Keratinocyte (primary cell): ENCODE data around the gene THUMPD3. TPM values are rescaled to one million over a fixed set of nuclear protein-coding genes. Genes with fewer than 3 reads are reported as not detected.
A peak's percentile ranks its signal among the peaks of the same experiment; 100 is the strongest.

Experiments used
- DNase-seq: peaks from one replicate; pipeline ENCODE4 v3.0.0-alpha.2; 2011; ENCODE audit warnings: low read depth, missing footprints, low spot score
- FAIRE-seq: peaks from 2 replicates; lab custom pipeline; 2011; peaks lifted over from hg19 to GRCh38; lab: Jason Lieb, UNC
- H2AFZ ChIP-seq: 2 replicates; pipeline ENCODE4 v1.6.0; 2012; ENCODE audit warnings: low read length, control low read depth, inconsistent platforms; ENCODE audit not compliant: control insufficient read depth
- H3K27ac ChIP-seq: 2 replicates; pipeline ENCODE4 v1.5.1; 2011; ENCODE audit warnings: low read length; ENCODE audit not compliant: control insufficient read depth, insufficient read depth
- H3K27me3 ChIP-seq: 3 replicates; pipeline ENCODE4 v1.6.0; 2011; ENCODE audit warnings: low read length; ENCODE audit not compliant: control insufficient read depth, insufficient read depth; ENCODE audit errors: extremely low read depth
- H3K36me3 ChIP-seq, 2 experiments: 2 replicates in 1 of 2; 3 replicates in 1 of 2; pipeline ENCODE4 v1.5.1; 2011; ENCODE audit warnings: low read length in 2 of 2, mild to moderate bottlenecking in 1 of 2; ENCODE audit not compliant: control insufficient read depth in 2 of 2, insufficient read depth in 2 of 2; ENCODE audit errors: extremely low read depth in 1 of 2
- H3K4me1 ChIP-seq: 3 replicates; pipeline ENCODE4 v1.5.1; 2011; ENCODE audit warnings: low read length; ENCODE audit not compliant: control insufficient read depth, insufficient read depth; ENCODE audit errors: extremely low read depth
- H3K4me2 ChIP-seq: 3 replicates; pipeline ENCODE4 v1.6.0; 2011; ENCODE audit warnings: low read depth, low read length; ENCODE audit not compliant: control insufficient read depth, insufficient read depth; ENCODE audit errors: extremely low read depth
- H3K4me3 ChIP-seq, 3 experiments: fragments of 200-600 bp in 1 of 3; sonication (generic) in 1 of 3; 2 replicates in 2 of 3; 3 replicates in 1 of 3; pipeline ENCODE4 v1.5.1; 2011 to 2016; ENCODE audit warnings: low read length in 3 of 3, mild to moderate bottlenecking in 3 of 3, control low read depth in 2 of 3, inconsistent platforms in 1 of 3, low read depth in 1 of 3, mixed read lengths in 1 of 3, mixed run types in 1 of 3, moderate library complexity in 1 of 3; ENCODE audit not compliant: control insufficient read depth in 2 of 3, insufficient read depth in 2 of 3; ENCODE audit errors: extremely low read depth in 1 of 3
- H3K79me2 ChIP-seq: 2 replicates; pipeline ENCODE4 v1.6.0; 2012; ENCODE audit warnings: low read length; ENCODE audit not compliant: control insufficient read depth, insufficient read depth
- H3K9ac ChIP-seq: 3 replicates; pipeline ENCODE4 v1.6.0; 2011; ENCODE audit warnings: low read length; ENCODE audit not compliant: control insufficient read depth, insufficient read depth; ENCODE audit errors: extremely low read depth
- H3K9me1 ChIP-seq: 3 replicates; pipeline ENCODE4 v1.6.0; 2011; ENCODE audit warnings: low read length; ENCODE audit not compliant: control insufficient read depth, insufficient read depth; ENCODE audit errors: extremely low read depth
- H3K9me3 ChIP-seq: 2 replicates; pipeline ENCODE4 v1.5.1; 2012; ENCODE audit warnings: low read depth, low read length; ENCODE audit not compliant: control insufficient read depth
- H4K20me1 ChIP-seq: 3 replicates; pipeline ENCODE4 v1.6.0; 2011; ENCODE audit warnings: low read length; ENCODE audit not compliant: control insufficient read depth, insufficient read depth; ENCODE audit errors: extremely low read depth
- CTCF ChIP-seq, 3 experiments: IDR thresholded peaks in 1 of 3; conservative IDR thresholded peaks in 1 of 3; optimal IDR thresholded peaks in 1 of 3; 2 replicates in 2 of 3; 3 replicates in 1 of 3; pipeline versions ENCODE3 to v1.5.1; 2011; ENCODE audit warnings: low read length in 3 of 3, mild to moderate bottlenecking in 3 of 3, moderate library complexity in 2 of 3, control low read depth in 1 of 3, inconsistent platforms in 1 of 3; ENCODE audit not compliant: insufficient read depth in 2 of 3; ENCODE audit errors: extremely low read depth in 1 of 3
- EZH2 ChIP-seq: IDR thresholded peaks from one replicate; pipeline ENCODE4 v1.6.1; 2012; ENCODE audit warnings: inconsistent platforms, mild to moderate bottlenecking, low read length, moderate library complexity
- dilution Hi-C: fragments of 300-500 bp; cut with MboI; formaldehyde crosslinking; loops from one replicate; pipeline ENCODE4 v1.7.0; 2020; ENCODE audit warnings: low sequenced_read_pairs; ENCODE audit not compliant: extremely low pct_ligation_motif_present
- polyA plus RNA-seq, 5 experiments: library from polyadenylated mRNA; depleted of rRNA in 3 of 5; stranded (reverse) in 3 of 5; stranded (forward) in 1 of 5; unstranded in 1 of 5; fragments of >200 nt; gene quantifications; 1 replicate in 1 of 5; 2 replicates in 3 of 5; 3 replicates in 1 of 5; pipeline versions ENCODE4 v1.2.1 to v1.2.3, GENCODE V29; 2011 to 2012; ENCODE audit warnings: missing spikeins in 2 of 5, low read depth in 1 of 5, low replicate concordance in 1 of 5

THUMPD3 gene
- polyA plus RNA-seq, 1 donor (not counting 4 experiments of a cell fraction or from before 2014, with no cell fraction given) = 59.8 TPM

DNA sequence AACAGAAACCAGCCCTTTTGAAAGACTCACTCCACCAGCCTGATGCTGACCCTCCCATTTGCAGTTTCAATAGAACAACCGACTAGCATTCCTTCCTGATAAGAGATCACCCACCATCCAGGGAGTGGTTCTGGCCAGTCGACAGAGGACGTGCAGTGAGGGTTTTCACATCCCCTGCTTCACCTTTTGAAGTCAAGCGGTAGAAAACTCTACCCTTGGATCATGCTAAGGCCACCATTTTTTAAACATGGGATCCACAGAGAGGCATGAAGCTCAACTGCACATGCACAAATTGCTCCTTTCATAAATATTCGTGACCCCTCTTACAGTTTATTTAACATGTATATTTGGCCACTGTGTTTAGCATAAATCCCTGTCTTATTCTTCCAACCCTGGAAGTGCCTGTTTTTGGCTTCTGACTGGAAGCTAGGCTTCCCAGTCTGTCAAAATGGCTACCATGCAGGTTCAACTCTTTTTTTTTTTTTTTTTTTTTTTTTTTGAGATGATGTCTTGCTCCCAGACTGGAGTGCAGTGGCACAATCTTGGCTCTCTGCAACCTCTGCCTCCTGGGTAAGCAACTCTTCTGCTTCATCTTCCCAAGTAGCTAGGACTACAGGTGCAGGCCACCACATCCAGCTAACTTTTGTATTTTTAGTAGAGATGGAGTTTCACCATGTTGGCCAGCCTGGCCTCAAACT lies 1.0 kb upstream of the THUMPD3 start:
- H3K36me3 ChIP-seq = peaks cover 7 to 10% of the 10 kb centered on the region in 2 experiments
- H4K20me1 ChIP-seq = no peaks in the 10 kb centered on the region
- no peaks in the 10 kb centered on the region for H3K27me3 ChIP-seq
- H3K4me2 ChIP-seq = peak overlapping the region; percentile 68
- no peak overlapping the region for H3K27ac ChIP-seq
- peak overlapping the region; percentile 83 for H3K9ac ChIP-seq
- dilution Hi-C loops = no loop called here
- no peak for TF ChIP-seq CTCF (optimal IDR thresholded peaks at IDR 0.05 in 1 of 3, IDR thresholded peaks at IDR 0.05 in 1 of 3, conservative IDR thresholded peaks at IDR 0.05 in 1 of 3; ENCODE audit: extremely low read depth in 1 of 3, insufficient read depth in 2 of 3, low read length in 3 of 3)
- TF ChIP-seq EZH2 = no peak
- no peak overlapping the region for H2AFZ ChIP-seq
- DNase-seq (no peak), FAIRE-seq (no peak)
- H3K4me3 ChIP-seq = peak overlapping the region; percentile 63 to 73 (median 69)
- H3K79me2 ChIP-seq = peaks cover 14% of the 10 kb centered on the region
- no peaks in the 10 kb centered on the region for H3K4me1 ChIP-seq
- H3K9me3 ChIP-seq = no peaks in the 10 kb centered on the region
- H3K9me1 ChIP-seq = no peaks in the 10 kb centered on the region

GRCh38 chr3:9369508-9369907 lies 6.7 kb downstream of the THUMPD3 start:
- Histone ChIP-seq H3K4me3 (no peak overlapping the region), H2AFZ (no peak overlapping the region), H3K27me3 (no peaks in the 10 kb centered on the region), H3K36me3 (peaks cover 20 to 21% of the 10 kb centered on the region in 2 experiments), H3K4me1 (no peaks in the 10 kb centered on the region), H3K9me3 (no peaks in the 10 kb centered on the region), H3K4me2 (no peak overlapping the region), H3K9ac (no peak overlapping the region), H3K9me1 (no peaks in the 10 kb centered on the region), H3K79me2 (peaks cover 5% of the 10 kb centered on the region), H4K20me1 (no peaks in the 10 kb centered on the region), H3K27ac (no peak overlapping the region)
- TF ChIP-seq EZH2 = no peak
- FAIRE-seq (no peak), DNase-seq (no peak)
- dilution Hi-C loops = no loop called here

DNA sequence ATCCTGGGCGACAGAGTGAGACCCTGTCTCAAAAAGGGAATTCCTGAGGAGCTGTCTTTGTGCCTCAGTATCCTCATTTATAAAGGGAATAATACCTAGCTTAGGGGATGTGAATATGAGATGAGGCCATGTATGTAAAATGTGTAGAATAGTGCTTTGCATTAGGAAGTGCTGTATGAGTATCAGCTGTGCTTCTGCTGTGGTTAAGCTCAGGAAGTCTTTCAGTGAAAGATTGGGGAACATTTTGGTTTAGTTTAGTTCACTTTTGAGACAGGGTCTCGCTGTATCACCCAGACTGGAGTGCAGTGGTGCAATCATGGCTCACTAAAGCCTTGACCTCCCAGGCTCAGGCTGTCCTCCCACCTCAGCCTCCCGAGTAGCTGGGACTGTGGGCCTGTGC lies 10.6 kb downstream of the THUMPD3 start:
- no peaks in the 10 kb centered on the region for H3K9me3 ChIP-seq
- no peak overlapping the region for H3K9ac ChIP-seq
- no peak overlapping the region for H3K27ac ChIP-seq
- no peaks in the 10 kb centered on the region for H3K9me1 ChIP-seq
- dilution Hi-C loops = no loop called here
- H4K20me1 ChIP-seq = no peaks in the 10 kb centered on the region
- no peak overlapping the region for H3K4me3 ChIP-seq
- TF ChIP-seq EZH2 = no peak
- no peak for TF ChIP-seq CTCF (optimal IDR thresholded peaks at IDR 0.05 in 1 of 3, IDR thresholded peaks at IDR 0.05 in 1 of 3, conservative IDR thresholded peaks at IDR 0.05 in 1 of 3; ENCODE audit: extremely low read depth in 1 of 3, insufficient read depth in 2 of 3, low read length in 3 of 3)
- H3K79me2 ChIP-seq = peaks cover 3% of the 10 kb centered on the region
- H2AFZ ChIP-seq = no peak overlapping the region
- H3K4me2 ChIP-seq = no peak overlapping the region
- H3K4me1 ChIP-seq = no peaks in the 10 kb centered on the region
- H3K36me3 ChIP-seq = peaks cover 16 to 18% of the 10 kb centered on the region in 2 experiments
- no peak for DNase-seq
- no peaks in the 10 kb centered on the region for H3K27me3 ChIP-seq
- FAIRE-seq = no peak
